Measurements from ENCODE around the gene APOO.

DNA sequence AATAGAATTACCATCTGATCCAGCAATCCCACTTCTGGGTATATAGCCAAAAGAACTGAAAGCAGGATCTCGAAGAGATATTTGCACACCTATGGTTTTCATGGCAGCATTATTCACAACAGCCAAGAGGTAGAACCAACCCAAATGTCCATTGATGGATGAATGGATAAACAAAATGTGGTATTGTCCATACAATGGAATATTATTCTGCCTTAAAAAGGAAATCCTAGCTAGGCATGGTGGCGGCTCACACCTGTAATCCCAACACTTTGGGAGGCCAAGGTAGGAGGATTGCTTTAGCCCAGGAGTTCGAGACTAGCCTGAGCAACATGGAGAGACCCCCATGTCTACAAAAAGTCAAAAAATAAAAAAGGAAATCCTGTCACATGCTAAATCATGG, 97.5 kb downstream of the APOO start:
- TF ChIP-seq, protein P1, sequence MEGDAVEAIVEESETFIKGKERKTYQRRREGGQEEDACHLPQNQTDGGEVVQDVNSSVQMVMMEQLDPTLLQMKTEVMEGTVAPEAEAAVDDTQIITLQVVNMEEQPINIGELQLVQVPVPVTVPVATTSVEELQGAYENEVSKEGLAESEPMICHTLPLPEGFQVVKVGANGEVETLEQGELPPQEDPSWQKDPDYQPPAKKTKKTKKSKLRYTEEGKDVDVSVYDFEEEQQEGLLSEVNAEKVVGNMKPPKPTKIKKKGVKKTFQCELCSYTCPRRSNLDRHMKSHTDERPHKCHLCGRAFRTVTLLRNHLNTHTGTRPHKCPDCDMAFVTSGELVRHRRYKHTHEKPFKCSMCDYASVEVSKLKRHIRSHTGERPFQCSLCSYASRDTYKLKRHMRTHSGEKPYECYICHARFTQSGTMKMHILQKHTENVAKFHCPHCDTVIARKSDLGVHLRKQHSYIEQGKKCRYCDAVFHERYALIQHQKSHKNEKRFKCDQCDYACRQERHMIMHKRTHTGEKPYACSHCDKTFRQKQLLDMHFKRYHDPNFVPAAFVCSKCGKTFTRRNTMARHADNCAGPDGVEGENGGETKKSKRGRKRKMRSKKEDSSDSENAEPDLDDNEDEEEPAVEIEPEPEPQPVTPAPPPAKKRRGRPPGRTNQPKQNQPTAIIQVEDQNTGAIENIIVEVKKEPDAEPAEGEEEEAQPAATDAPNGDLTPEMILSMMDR (IDR thresholded peaks at IDR 0.05; ENCODE audit: low read depth, low read length, missing input control), result no peak
- TF ChIP-seq EGR1 (IDR thresholded peaks at IDR 0.05; ENCODE audit: low read depth in 2 of 2) (no peak), SP1 (IDR thresholded peaks at IDR 0.05) (no peak), RXRA (IDR thresholded peaks at IDR 0.05) (no peak)
